Mammary epithelial cell (primary cell): ENCODE data around the gene KRT6C.

ENCODE experiments used
- CTCF ChIP-seq, 2 donors: IDR thresholded peaks in 1 of 2; conservative IDR thresholded peaks in 1 of 2; 2 replicates each; pipeline ENCODE4 v1.5.1; 2011 to 2012; ENCODE audit warnings: inconsistent platforms in 2 of 2, low read length in 2 of 2, mild to moderate bottlenecking in 2 of 2, control low read depth in 1 of 2, low read depth in 1 of 2; ENCODE audit not compliant: insufficient read depth in 1 of 2; ENCODE audit errors: extremely low read depth in 1 of 2
- EZH2 ChIP-seq: IDR thresholded peaks from 2 replicates; pipeline ENCODE4 v1.6.1; 2012; ENCODE audit warnings: low read length, inconsistent platforms, borderline replicate concordance

- TF ChIP-seq CTCF (conservative IDR thresholded peaks at IDR 0.05 in 1 of 2, IDR thresholded peaks at IDR 0.05 in 1 of 2; ENCODE audit: extremely low read depth in 1 of 2, insufficient read depth in 1 of 2, low read depth in 1 of 2, low read length in 2 of 2) (no peak), EZH2 (no peak)
Measured at GRCh38 chr12:52440821-52441319, 32.7 kb downstream of the KRT6C start.
